DND-41 (cell line): Measurements from ENCODE around the gene ATXN7L1.

Experiments
- ATAC-seq: fragments of 200-7000 bp; cut with Tn5 transposase; 3 replicates; pipeline ENCODE4 v1.9.1; 2021; ENCODE audit warnings: low read depth; ENCODE audit not compliant: insufficient read depth
- DNase-seq: peaks from one replicate; pipeline ENCODE4 v3.0.0-alpha.2; 2020
- H2AFZ ChIP-seq: 2 replicates; pipeline ENCODE4 v1.6.0; 2012; ENCODE audit warnings: low read depth, low read length
- H3K27ac ChIP-seq: 2 replicates; pipeline ENCODE4 v1.5.1; 2012; ENCODE audit warnings: low read length, inconsistent platforms
- H3K27me3 ChIP-seq: fragments of 200-600 bp; sonication (generic); 2 replicates; pipeline ENCODE4 v1.6.0; 2012; ENCODE audit warnings: low read length, mild to moderate bottlenecking, inconsistent platforms; ENCODE audit not compliant: insufficient read depth, poor library complexity
- H3K36me3 ChIP-seq: 2 replicates; pipeline ENCODE4 v1.5.1; 2012; ENCODE audit warnings: low read length, inconsistent platforms; ENCODE audit not compliant: insufficient read depth
- H3K4me1 ChIP-seq: 2 replicates; pipeline ENCODE4 v1.5.1; 2012; ENCODE audit warnings: mild to moderate bottlenecking, low read length; ENCODE audit not compliant: insufficient read depth
- H3K4me2 ChIP-seq: 2 replicates; pipeline ENCODE4 v1.6.0; 2012; ENCODE audit warnings: mild to moderate bottlenecking, moderate library complexity, low read length, inconsistent platforms; ENCODE audit not compliant: insufficient read depth
- H3K4me3 ChIP-seq, 2 experiments: fragments of 200-600 bp in 1 of 2; shearing (Covaris generic) in 1 of 2; 2 replicates each; pipeline ENCODE4 v1.5.1; 2012 to 2016; ENCODE audit warnings: inconsistent platforms in 2 of 2, low read length in 2 of 2, mild to moderate bottlenecking in 2 of 2, low read depth in 1 of 2, moderate library complexity in 1 of 2
- H3K79me2 ChIP-seq: 2 replicates; pipeline ENCODE4 v1.6.0; 2012; ENCODE audit warnings: low read length, inconsistent platforms; ENCODE audit not compliant: insufficient read depth
- H3K9ac ChIP-seq: 2 replicates; pipeline ENCODE4 v1.6.0; 2012; ENCODE audit warnings: low read depth, mild to moderate bottlenecking, inconsistent platforms, low read length, moderate library complexity
- H3K9me3 ChIP-seq: 2 replicates; pipeline ENCODE4 v1.5.1; 2012; ENCODE audit warnings: low read length, moderate library complexity, mild to moderate bottlenecking, inconsistent platforms; ENCODE audit not compliant: insufficient read depth, severe bottlenecking
- H4K20me1 ChIP-seq: 2 replicates; pipeline ENCODE4 v1.6.0; 2012; ENCODE audit warnings: low read length; ENCODE audit not compliant: insufficient read depth
- CTCF ChIP-seq: IDR thresholded peaks from 2 replicates; pipeline ENCODE4 v1.5.1; 2012; ENCODE audit warnings: borderline replicate concordance, low read length, moderate library complexity, mild to moderate bottlenecking; ENCODE audit not compliant: poor library complexity, severe bottlenecking; ENCODE audit errors: extremely low read depth
- EZH2 ChIP-seq: IDR thresholded peaks from 3 replicates; pipeline ENCODE4 v1.6.1; 2012; ENCODE audit warnings: borderline replicate concordance, low read depth, mild to moderate bottlenecking, moderate library complexity, low read length, inconsistent platforms; ENCODE audit not compliant: severe bottlenecking

ATXN7L1 gene

GRCh38 chr7:105688617-105689016, 187.8 kb downstream of the ATXN7L1 start:
- Histone ChIP-seq H3K27me3 (no peaks in the 10 kb centered on the region), H3K9ac (no peak overlapping the region), H3K27ac (no peak overlapping the region), H2AFZ (no peak overlapping the region), H3K79me2 (peaks cover 11% of the 10 kb centered on the region), H3K4me3 (no peak overlapping the region), H3K4me2 (no peak overlapping the region), H3K9me3 (no peaks in the 10 kb centered on the region), H4K20me1 (no peaks in the 10 kb centered on the region), H3K36me3 (no peaks in the 10 kb centered on the region), H3K4me1 (peaks cover 24% of the 10 kb centered on the region)
- DNase-seq (no peak), ATAC-seq (no peak)
- TF ChIP-seq EZH2, result no peak
- TF ChIP-seq CTCF, result no peak

- H3K27me3 ChIP-seq, result no peaks in the 10 kb centered on the region
- no peaks in the 10 kb centered on the region for H3K36me3 ChIP-seq
- peaks cover 8% of the 10 kb centered on the region; the same call in 1 of the 2 replicates for H3K79me2 ChIP-seq
- no peak overlapping the region for H2AFZ ChIP-seq
- DNase-seq, result no peak
- TF ChIP-seq EZH2, result no peak
- no peak for TF ChIP-seq CTCF
- H3K4me2 ChIP-seq, result no peak overlapping the region
- H3K4me3 ChIP-seq, result no peak overlapping the region
- H3K9ac ChIP-seq, result no peak overlapping the region
- no peaks in the 10 kb centered on the region for H3K9me3 ChIP-seq
- peaks cover under 1% of the 10 kb centered on the region for H3K4me1 ChIP-seq
- no peak for ATAC-seq
- no peak overlapping the region for H3K27ac ChIP-seq
- no peaks in the 10 kb centered on the region for H4K20me1 ChIP-seq
Measured at GRCh38 chr7:105685161-105685560, 191.2 kb downstream of the ATXN7L1 start.

GRCh38 chr7:105682341-105683060, 193.9 kb downstream of the ATXN7L1 start:
- no peak overlapping the region for H2AFZ ChIP-seq
- no peak overlapping the region for H3K4me2 ChIP-seq
- no peak overlapping the region for H3K27ac ChIP-seq
- ATAC-seq (no peak), DNase-seq (no peak)
- H3K9me3 ChIP-seq, result no peaks in the 10 kb centered on the region
- no peaks in the 10 kb centered on the region for H4K20me1 ChIP-seq
- H3K36me3 ChIP-seq, result no peaks in the 10 kb centered on the region; the same call in 1 of the 2 replicates
- H3K9ac ChIP-seq, result no peak overlapping the region
- peaks cover 23% of the 10 kb centered on the region for H3K4me1 ChIP-seq
- H3K4me3 ChIP-seq, result no peak overlapping the region
- peaks cover 24% of the 10 kb centered on the region for H3K79me2 ChIP-seq
- H3K27me3 ChIP-seq, result no peaks in the 10 kb centered on the region
- TF ChIP-seq EZH2 (no peak), CTCF (no peak)
